ENCODE results near the gene MYO18B. TPM values are rescaled to one million over a fixed set of nuclear protein-coding genes. Genes with fewer than 3 reads are reported as not detected.
A peak's percentile ranks its signal among the peaks of the same experiment; 100 is the strongest.

MYO18B gene
- total and polyA plus RNA-seq, 2 of the 8 experiments (the other 6 are each of a cell fraction or from before 2014, with no cell fraction given): 0.62 to 0.78 TPM

DNA sequence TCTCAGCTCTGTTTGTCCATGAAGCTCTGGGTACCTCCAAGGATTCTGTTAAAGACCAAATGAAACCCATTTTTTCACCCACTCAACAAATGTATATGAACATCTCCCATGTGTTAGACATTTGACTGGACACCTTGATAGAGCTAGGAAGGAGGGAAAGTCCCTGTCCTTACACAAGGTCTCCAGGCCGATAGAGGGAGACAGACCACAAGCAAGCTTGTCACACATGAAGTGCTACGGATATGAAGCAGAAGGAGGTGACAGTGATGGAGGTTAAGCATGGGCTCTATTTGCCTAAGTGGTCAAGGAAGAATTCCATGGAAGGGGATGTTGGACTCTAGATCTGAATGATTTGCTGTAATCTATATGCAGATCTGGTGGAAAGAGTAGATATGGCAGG, 138.5 kb downstream of the MYO18B start:
- Histone ChIP-seq H4K5ac (ENCODE audit: insufficient read length, low read depth, low read length) (no peak overlapping the region), H3K56ac (replicated peaks; ENCODE audit: insufficient read length, low read depth, low read length) (no peak overlapping the region), H2AFZ (ENCODE audit: low read length) (no peak overlapping the region), H3K23me2 (ENCODE audit: low read depth, low read length) (no peaks in the 10 kb centered on the region), H2BK15ac (ENCODE audit: low read length) (no peak overlapping the region), H3K36me3 (ENCODE audit: control insufficient read depth in 2 of 4, insufficient read depth in 4 of 4, low read length in 3 of 4) (no peaks in the 10 kb centered on the region), H2BK120ac (replicated peaks; ENCODE audit: low read depth, low read length) (no peak overlapping the region), H2AK5ac (ENCODE audit: low read depth, low read length) (no peak overlapping the region), H4K8ac (ENCODE audit: extremely low read depth, insufficient read depth, low read length) (no peak overlapping the region), H4K91ac (replicated peaks; ENCODE audit: insufficient read length, low read length) (no peak overlapping the region), H3K9me3 (ENCODE audit: insufficient read depth in 2 of 2, low read depth in 1 of 2, low read length in 1 of 2) (no peaks in the 10 kb centered on the region), H3K4me2 (ENCODE audit: insufficient read depth in 1 of 2, low read depth in 2 of 2, low read length in 2 of 2) (no peak overlapping the region), H3K14ac (ENCODE audit: insufficient read length) (no peak overlapping the region), H3K27ac (ENCODE audit: low read depth, low read length) (no peak overlapping the region), H4K20me1 (replicated peaks in 1 of 2; ENCODE audit: control insufficient read depth in 1 of 2, insufficient read depth in 2 of 2, low read length in 2 of 2) (no peaks in the 10 kb centered on the region), H3K23ac (ENCODE audit: insufficient read length) (no peak overlapping the region), H2BK12ac (ENCODE audit: low read depth, low read length) (no peak overlapping the region), H3K27me3 (replicated peaks in 1 of 4; ENCODE audit: control insufficient read depth in 3 of 4, extremely low read depth in 1 of 4, insufficient read depth in 3 of 4, low read length in 3 of 4) (no peaks in the 10 kb centered on the region), H3K79me1 (ENCODE audit: low read depth, low read length) (no peaks in the 10 kb centered on the region), H3K79me2 (ENCODE audit: control insufficient read depth in 1 of 2, insufficient read depth in 2 of 2, low read length in 2 of 2) (no peaks in the 10 kb centered on the region), H3K4ac (replicated peaks; ENCODE audit: insufficient read length, low read depth, low read length) (no peak overlapping the region), H2BK20ac (ENCODE audit: low read length) (no peak overlapping the region), H3K18ac (ENCODE audit: extremely low read depth, low read length) (no peak overlapping the region), H3K4me3 (ENCODE audit: extremely low read depth in 1 of 4, insufficient read depth in 2 of 4, low read depth in 3 of 4, low read length in 4 of 4) (no peak overlapping the region), H3K9ac (replicated peaks in 1 of 4; ENCODE audit: extremely low read depth in 1 of 4, low read depth in 3 of 4, low read length in 3 of 4) (no peak overlapping the region), H3K4me1 (replicated peaks in 1 of 4; ENCODE audit: control insufficient read depth in 3 of 4, insufficient read depth in 4 of 4, low read length in 3 of 4) (no peaks in the 10 kb centered on the region), H2BK5ac (ENCODE audit: low read depth, low read length) (no peak overlapping the region)
- FAIRE-seq: no peak
- POLR2A ChIA-PET (ENCODE audit: partially characterized antibody): no interaction called here
- DNase-seq (ENCODE audit: low read depth in 1 of 2, low spot score in 2 of 2): no peak
- TF ChIP-seq CTCF (IDR thresholded peaks at IDR 0.05; ENCODE audit: control extremely low read depth in 1 of 3, insufficient read depth in 1 of 3, low read depth in 1 of 3, low read length in 3 of 3) (peak; percentile 20 to 42 (median 37); a peak in 3 of 4 replicates), RAD21 (IDR thresholded peaks at IDR 0.05 in 1 of 2, conservative IDR thresholded peaks at IDR 0.05 in 1 of 2; ENCODE audit: low read depth in 2 of 2, low read length in 2 of 2) (peak; percentile 48 to 54), GABPA (IDR thresholded peaks at IDR 0.05; ENCODE audit: borderline replicate concordance, insufficient read depth, low read length) (no peak)
- CTCF ChIA-PET (ENCODE audit: partially characterized antibody): interaction anchor here (1.2 to 2.1 kb wide), 2 partner anchors 12 to 292 kb away, joined by 4 to 5 read pairs; no protein-coding TSS in a partner anchor
- 85% methylated on average over 2 of the region's 2 CpGs; no CpG with 5 or more reads in 1 of the 2 experiments for WGBS, 2 experiments (ENCODE audit: extremely low coverage in 1 of 2, insufficient coverage in 1 of 2, insufficient read length in 1 of 2, insufficient replicate concordance in 2 of 2, low coverage in 1 of 2, low lambda C conversion rate in 2 of 2, missing lambda C conversion rate in 1 of 2)
